ENCODE results near the gene CYBB.
"Not testable (repeated sequence)": the region's sequence is repeated elsewhere in the genome, so short reads cannot be mapped to it uniquely, and the experiment has no call there.

CYBB gene

DNA sequence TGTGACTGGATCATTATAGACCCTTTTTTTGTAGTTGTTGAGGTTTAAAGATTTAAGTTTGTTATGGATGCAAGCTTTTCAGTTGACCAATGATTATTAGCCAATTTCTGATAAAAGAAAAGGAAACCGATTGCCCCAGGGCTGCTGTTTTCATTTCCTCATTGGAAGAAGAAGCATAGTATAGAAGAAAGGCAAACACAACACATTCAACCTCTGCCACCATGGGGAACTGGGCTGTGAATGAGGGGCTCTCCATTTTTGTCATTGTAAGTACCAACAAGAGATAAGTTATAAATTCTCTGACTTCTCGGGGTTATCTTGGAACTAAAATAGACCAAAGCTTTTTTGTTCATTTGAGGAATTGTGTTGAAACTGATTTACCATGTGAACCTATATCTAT lies at the start of gene CYBB:
Gene CYBB (plus strand): TSS at position 203 of the 400 bp plus-strand sequence. CDS start 19 bp downstream, at position 222.
- DNase-seq = no peak

- peak; percentile 41 for DNase-seq
Measured at GRCh38 chrX:37745354-37745753, 34.5 kb upstream of the CYBB start.

GRCh38 chrX:37745835-37746217 lies 34.0 kb upstream of the CYBB start:
- DNase-seq = no peak

- DNase-seq = no peak
Measured at GRCh38 chrX:37746218-37746941, 33.5 kb upstream of the CYBB start.

DNA sequence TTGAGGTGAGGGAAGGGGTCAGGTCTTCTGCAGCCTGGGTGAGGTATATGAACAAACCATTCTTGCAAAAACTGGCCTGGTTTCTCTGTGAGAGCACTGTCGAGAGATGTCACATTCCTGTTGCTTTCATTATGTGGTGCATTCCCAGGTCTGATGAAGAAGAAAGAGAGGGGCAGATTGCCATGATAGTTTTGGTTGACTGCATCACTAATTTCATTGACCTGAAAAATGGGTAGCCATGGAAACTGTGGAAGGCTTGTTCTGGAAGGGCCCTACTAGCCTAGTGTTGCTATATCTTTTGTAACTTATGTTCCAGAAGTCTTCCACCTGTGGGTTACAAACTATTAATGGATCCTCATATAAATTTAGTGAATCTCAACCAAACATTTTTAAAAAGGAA lies 32.9 kb upstream of the CYBB start:
- DNase-seq = no peak

GRCh38 chrX:37752281-37752680 lies 27.6 kb upstream of the CYBB start:
- DNase-seq = no peak

- no peak for DNase-seq
Measured at GRCh38 chrX:37752936-37753335, 26.9 kb upstream of the CYBB start.

DNA sequence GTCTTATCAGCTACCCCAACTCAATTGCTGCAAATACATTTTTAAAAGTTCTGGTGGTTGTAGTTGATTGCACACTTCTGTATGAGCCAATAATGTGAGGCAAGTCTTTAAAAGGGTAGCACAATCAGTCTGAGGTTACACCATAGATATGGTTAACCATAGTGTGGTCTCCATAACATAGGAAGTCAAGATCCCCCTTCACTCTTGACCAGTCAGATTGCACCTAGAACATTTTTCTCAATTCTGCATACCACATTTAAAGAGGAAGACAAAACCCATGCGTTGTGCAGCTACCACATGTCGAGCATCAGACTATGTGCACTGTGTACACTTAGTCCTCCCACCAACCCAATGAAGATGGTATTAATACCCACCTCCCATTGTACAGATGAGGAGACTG lies 26.5 kb upstream of the CYBB start:
- DNase-seq = peak; percentile 8

GRCh38 chrX:37754516-37754915 lies 25.3 kb upstream of the CYBB start:
- no peak for DNase-seq

- peak; percentile 38 for DNase-seq
Measured at GRCh38 chrX:37755025-37755424, 24.8 kb upstream of the CYBB start.

DNA sequence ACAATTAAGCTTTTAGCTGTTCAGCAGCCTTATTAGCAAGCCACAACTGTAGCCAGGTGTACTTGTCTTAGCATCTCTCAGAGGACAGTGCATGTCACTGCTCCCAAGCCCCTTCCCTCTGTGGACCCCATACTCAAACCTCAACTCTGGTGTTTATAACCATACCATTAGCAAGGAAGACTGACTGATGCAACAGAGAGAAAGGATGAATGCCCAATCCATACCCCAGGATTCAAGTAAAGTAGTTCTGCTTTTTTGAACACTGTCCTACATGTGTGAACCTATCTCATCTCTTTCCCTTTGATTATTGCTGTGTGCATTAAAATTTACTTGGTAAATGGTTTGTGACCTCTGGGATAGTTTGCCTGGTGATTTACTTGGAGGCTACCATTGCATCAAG lies 22.8 kb upstream of the CYBB start:
- DNase-seq = no peak

DNA sequence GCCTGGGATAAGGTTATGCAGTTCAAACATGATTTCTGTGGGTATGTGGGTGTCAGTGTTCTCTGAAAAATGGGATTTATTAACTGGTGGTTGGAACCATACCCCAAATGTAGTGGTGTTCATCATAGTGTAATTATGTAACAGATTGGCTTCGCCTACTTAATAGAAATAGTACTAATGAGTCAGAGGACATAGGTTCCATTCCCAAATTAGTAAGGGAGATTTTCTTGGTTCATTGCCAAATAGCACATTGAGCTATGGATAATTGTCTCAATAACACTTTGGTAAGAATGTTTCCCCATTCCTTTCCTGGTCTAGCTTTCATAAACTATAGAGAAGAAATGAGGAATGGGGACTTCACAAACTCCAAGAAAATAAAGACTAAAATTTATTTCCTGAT lies 20.5 kb upstream of the CYBB start:
- DNase-seq = no peak

DNA sequence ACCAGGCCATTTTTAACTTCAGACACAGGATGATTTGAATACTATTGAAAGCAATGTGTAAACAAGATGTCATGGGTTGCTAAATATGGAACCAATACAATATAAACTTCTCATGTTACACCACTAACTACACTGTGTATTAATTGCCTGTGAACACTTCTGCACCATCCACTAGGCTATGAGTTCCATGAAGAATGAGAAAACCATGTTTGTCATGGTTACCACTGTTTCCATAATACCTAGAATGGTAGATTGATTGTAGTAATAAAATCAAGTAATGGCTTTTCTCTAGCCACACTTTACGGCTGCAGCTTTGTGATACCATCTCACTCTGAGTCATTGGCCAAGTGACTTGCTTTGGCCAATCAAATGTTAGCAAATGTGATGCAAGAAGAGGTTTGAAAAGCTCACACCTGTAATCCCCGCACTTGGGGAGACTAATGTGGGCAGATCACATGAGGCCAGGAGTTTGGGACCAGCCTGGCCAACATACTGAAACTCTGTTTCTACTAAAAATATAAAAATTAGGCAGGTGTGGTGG lies 19.9 kb upstream of the CYBB start:
- DNase-seq = no peak

GRCh38 chrX:37763400-37763799 lies 16.5 kb upstream of the CYBB start:
- DNase-seq = no peak

DNA sequence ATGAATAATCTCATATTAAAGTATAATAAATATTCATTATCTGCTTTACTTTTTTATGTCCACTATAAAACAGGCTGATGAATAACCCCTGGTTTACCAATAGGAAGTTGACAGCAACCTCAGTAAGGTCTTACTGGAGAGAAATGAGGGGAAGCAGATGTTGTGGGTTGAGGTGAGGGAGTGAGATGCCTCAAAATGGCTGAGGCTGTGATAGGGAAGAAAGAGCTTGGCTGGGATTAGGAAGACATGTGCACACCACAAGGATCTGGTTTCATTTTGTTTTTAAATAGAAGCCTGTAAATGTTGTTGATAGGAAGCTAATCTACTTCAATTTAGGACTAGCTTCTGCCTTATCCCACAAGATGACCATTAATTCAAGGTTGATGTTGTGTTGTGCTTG lies 14.4 kb upstream of the CYBB start:
- no peak for DNase-seq

GRCh38 chrX:37767430-37767829 lies 12.4 kb upstream of the CYBB start:
- no peak for DNase-seq

- not testable (repeated sequence) for DNase-seq
Measured at GRCh38 chrX:37768866-37769265, 11.0 kb upstream of the CYBB start.

GRCh38 chrX:37776283-37776986 lies 3.4 kb upstream of the CYBB start:
- DNase-seq = no peak

DNA sequence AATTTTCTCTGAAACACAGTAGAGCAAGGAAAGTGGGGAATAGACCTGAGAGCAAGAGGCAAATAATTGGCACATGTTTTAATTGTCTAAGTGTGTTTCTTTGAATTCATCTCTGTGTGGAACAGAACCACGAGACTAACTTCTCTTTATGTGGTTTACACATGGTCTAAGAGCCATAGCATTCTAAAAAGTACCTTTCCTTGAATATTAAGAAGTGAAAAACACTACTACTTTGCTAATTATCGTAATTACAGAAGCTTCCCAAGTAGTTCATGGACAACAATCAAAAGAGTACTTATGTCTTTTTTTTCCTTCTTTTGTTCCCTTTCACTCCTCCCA lies 2.9 kb upstream of the CYBB start:
- DNase-seq = no peak

- no peak for DNase-seq
Measured at GRCh38 chrX:37781081-37781480, 1.2 kb downstream of the CYBB start.

DNA sequence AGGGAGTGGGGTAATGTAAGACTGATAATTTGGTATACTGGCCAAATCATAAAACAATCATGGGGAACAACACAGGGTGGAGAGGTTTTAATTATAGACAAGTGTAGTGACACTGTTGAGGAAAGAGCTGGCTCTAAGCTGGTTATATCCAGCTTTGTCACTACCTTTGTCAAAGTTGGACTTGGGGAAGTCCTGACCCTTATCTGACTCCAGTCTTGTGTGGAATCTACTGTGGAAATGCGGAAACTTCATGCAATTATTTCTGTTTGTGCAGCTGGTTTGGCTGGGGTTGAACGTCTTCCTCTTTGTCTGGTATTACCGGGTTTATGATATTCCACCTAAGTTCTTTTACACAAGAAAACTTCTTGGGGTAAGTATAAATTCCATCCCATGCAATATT lies 2.0 kb downstream of the CYBB start:
- no peak for DNase-seq

DNA sequence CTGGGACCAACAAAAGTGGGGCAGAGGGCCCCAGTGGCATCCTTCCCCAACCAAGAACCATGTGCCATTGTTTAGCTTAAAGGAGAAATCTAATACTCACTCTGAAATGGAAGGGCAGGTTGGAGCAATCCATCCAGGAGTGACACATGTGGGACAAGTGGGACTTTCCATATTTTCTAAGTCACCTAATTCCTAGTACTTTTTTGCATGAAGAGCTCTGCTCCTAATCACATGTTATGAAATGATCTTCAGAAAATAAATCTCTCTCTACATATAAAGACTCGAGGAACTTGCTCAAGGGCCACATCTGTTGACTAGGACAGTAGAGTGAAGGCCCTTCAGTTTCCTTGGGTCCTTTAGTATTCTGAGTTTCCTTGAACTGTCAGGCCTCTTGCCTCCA lies 2.5 kb downstream of the CYBB start:
- no peak for DNase-seq

DNA sequence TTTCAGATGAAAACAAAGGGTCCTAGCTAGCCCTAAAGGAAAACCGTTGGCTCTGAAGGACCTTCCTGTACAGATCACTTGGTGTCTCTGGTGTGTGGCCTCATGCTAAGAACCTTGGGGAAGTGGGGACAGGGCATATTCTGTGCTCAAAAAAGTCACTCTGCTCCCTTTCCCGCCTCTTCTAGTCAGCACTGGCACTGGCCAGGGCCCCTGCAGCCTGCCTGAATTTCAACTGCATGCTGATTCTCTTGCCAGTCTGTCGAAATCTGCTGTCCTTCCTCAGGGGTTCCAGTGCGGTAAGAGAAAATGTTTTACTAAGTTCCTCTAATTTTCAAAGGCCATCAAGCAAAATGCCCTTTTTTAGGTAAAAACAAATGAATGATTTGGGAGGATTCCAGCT lies 3.4 kb downstream of the CYBB start:
- no peak for DNase-seq

DNA sequence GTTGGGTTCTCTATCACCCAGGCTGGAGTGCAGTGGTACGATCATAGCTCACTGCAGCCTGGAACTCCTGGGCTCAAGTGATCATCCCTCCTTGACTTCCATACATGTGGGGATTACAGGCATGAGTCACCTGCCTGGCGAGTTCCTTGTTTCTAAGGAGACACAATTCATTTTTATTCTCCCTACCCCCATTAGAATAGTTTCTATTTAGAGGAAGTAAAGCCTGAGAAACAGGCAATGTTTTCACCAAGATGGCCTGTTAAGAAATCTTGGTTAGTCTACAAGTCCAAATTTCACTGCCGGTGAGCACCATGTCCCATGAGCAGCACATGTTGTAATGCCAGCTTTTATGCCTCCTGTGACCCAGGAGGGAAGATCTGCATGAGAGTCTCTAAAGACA lies 5.7 kb downstream of the CYBB start:
- DNase-seq = no peak

All from KG1 (cell line).